Measurements from ENCODE around the gene GNGT2.
A peak's percentile ranks its signal among the peaks of the same experiment; 100 is the strongest.
"Not testable (repeated sequence)": the region's sequence is repeated elsewhere in the genome, so short reads cannot be mapped to it uniquely, and the experiment has no call there.

GNGT2 gene

DNA sequence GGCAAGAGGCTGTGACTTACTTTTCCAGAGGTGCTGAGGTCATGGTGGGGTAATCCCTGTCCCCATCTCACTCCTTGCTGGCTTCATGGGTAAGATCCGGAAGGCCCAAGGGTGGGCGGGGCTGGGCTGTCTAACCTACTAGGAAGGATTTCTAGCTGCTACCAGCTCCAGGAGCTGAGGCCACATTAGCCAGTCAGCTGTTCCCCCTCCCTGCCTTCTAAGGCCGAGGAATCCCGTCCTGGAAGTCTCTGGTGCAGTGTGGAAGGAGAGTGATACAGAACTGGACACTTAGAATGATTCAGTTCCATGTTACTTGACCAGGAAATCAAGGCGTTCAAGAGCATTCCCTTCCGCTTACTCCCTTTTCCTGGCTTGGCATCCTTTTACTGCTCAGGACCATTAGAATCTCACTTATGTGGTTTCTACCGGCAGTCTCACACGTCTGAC lies 8.9 kb downstream of the GNGT2 start:
- no peak for DNase-seq

DNA sequence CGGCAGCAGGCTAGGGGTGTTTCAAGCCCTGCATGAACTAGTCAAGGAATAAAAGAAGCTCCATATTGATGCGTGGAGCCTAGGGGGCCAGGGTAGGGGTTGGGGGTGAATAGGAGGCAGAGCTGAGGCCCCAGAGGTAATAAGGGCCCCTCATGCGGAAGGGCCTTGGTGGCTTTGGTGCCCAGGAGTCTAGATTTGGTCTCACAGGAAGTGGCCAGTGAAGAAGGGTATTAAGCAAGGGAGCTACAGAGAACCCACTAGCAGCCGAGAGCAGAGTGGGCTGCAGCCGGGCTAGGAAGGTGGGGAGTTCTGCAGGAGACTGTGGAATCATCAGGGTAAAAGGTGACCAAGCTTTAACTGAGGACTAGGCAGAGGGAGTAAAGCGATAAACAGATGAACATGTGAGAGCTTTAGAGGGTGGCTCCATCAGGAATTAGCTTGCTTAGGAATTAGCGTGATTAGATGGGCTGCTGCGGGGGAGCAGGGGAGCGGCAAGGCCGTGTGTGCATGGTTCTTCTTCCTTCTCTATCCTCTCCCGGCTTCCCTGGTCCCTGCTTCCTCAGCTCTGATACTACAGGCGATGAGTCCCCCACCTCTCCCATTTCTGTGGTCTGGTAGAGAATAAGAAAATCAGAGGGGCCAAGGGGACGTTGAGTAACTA lies 9.8 kb downstream of the GNGT2 start:
- no peak for DNase-seq

DNA sequence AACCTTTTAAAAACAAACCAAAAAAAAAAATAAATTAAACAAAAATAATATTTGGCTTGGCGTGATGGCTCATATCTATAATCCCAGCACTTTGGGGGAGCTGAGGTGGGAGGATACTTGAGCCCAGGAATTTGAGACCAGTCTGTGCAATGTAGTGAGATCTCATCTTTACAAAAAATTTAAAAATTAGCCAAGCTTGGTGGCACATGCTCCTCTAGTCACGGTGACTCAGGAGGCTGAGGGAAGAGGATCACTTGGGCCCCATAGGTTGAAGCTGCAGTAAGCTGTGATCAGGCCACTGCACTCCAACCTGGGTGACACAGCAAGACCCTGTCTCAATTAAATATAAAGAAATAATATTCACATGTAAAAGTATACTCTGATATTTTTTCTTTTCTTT lies 12.2 kb downstream of the GNGT2 start:
- DNase-seq: no peak

DNA sequence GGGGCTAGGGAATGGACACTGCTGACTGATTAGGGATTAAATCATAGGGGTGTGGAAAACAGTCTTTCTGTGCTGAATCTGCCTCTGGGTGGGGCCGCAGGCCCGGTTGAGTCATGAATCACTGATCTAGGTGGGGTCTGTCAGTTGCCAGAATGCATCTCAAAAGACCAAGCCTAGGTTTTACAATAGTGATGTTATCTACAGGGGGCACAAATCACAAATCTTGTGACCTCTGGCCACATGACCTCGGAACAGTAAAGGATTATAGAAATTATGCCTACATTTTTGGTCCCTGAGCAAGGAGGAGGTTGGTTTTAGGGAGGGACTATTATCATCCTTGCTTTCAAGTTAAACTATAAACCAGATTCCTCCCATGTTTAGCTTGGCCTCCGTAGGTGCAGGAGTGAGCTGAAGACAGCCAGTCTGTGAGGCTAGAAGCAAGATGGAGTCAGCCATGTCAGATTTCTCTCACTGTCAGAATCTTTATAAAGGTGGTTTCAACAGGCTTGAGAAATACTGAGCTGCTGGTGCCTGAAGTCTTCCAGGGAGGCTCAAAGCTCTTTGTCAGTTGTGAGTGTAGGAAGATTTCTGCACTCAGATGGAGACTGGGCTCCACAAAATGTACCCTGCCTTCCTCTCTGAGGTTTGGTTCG lies 12.9 kb downstream of the GNGT2 start:
- DNase-seq: no peak

DNA sequence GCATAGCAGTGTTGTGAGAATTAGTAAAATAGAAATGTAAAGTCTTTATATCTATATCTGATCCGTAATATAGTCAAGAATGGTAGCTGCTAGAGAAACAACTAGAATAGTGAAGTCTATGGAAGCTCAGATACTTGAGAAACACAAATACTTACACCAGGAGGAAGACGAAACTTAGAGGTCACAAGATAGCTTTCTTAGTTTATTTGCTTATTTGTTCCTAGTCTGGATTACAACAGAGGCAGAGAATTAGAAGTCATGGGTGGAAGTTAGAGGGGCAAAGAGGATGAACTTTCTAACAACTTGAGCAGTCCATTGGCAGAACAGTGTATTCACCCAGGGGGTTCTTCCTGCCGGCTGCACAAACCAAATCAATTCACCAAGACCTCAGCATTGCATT lies 13.9 kb downstream of the GNGT2 start:
- no peak for DNase-seq

DNA sequence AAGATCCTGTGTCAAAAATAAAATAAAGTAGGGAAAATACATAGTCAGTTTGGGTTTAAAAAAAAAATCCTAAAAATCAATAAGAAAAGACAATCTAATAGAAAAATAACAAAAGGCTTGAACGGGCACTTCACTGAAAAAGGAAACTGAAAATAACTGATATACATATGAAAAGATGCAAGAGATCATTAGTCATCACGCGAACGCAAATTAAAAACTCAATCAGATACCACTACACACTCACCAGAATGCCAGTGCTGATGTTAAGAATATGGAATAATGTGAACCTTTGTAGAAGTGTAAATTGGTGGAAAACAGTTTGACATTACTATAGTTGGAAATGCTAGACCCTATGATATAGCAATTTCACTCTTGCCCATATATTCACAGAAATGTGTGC lies 14.6 kb downstream of the GNGT2 start:
- DNase-seq: no peak

DNA sequence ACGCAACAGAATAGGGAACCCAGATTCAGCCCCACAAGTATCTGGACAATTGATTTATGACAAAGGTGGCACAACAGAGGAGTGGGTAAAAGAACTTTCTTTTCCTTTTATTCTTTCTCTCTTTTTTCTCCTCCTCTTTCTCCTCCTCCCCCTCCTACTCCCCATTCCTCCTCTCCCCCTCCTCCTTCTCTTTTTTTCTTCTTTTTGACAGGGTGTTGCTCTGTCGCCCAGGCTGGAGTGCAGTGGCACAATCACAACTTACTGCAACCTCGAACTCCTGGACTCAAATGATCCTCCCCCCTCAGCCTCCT lies 16.1 kb downstream of the GNGT2 start:
- DNase-seq: no peak

DNA sequence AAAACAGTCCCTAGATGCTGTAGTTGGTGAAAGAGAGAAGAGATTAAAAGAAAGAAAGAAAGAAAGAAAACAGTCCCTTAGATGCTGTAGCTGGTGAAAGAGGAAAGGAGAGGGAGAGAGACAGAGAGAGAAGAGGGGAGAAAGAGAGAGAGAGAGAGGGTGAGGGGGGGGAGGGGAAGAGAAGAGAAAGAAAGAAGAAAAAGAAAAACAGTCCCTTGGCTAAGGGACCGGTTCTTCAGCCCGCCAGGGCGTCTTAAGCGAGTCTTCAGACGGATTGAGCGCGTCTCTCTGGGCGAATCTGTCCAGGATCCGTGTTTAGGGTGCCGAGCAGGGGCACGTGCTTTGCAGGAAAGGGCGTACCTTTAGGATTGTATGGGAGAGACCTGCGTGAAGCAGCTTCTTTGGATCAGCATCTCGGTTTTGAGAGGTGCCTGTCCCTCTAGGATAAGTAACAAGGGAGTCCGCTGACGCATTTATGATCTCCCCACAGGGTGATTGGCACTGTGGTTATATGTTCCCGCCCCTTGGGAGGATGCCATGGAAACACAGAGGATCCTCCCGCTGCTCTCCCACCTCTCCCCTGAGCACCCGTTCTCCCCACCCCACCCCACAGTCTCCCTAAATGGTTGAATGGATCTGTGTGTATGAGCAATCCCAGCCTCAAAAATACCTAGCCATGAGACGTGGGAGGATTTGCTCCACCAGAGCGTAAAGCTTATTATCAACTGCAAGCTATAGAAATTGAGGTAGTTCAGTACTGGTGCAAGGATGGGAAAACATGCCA lies 16.7 kb downstream of the GNGT2 start:
- DNase-seq: no peak

DNA sequence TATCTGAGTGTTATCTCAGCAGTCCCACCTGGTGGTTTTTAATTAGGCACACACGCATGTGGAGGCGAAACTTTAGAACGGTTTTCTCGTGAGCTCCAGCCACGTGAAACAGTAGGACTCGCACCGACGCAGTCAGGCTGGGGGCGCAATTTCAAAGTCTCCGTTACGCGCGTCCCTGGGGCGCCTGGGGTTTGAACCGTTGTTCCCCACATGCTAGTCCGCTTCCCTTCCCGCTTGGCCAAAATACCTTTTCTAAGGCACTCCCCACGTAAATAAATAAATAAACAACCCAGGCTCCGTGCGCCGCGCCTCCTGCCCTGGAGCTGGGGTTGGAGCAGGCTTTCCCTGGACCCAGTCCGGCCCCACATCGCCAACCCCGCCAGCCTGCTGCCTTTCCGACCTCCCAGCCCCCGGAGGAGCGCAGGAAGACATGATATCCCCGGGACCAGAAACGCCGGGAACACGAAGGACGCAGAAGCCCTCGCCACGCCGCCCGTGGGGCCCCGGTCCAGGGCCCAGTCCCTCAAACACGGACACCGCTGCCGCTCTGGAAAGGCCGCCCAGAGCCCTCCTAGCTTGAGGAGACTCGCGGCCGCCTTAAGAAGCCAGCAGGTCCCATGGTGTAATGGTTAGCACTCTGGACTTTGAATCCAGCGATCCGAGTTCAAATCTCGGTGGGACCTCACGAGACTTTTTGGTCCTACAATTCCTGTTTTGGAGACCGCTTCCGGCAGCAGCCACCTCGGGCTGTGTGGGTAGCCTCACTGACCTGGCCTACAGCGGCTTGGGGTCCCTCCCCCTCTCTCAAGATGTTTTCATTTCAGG lies 18.2 kb downstream of the GNGT2 start:
- peak; percentile 89 for DNase-seq

DNA sequence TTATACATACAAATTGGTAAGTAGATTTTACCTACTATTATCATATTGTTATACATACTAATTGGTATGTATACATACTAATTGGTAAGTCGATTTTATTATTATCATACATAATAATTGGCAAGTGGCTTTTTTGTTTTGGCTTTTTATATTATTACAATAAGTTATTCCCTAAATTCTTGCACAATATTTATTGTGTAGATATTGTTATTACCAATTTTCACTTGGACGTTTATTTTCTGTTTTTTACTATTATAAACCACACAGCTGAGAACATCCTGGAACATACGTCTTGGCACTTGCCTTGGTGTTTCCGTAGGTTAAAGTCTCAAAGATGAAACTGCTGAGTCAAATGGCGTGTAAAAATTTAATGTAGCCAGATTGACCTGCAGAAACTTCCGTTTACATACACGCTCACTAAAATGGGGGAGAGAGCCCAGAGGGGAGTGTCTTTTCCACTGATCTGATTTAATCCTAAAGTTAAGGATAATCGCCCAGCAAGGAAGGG lies 18.9 kb downstream of the GNGT2 start:
- DNase-seq: no peak

DNA sequence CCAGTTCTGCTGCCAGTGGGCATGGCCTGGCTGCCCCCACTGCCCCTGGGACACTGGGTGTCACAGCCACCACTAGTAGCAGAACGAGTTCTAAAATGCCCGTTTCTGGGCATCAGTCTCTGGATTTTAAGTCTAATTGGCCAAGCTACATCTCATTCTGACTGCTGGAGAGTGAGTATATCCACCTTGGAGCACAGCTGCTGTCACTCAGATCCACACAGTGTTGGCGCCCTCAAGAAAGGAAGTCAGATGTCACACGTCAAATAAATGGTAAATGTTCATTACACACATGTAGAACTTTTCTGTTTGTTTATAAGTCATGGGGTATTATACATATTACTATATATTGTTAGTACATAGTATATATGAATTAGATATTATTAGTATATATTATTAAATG lies 19.4 kb downstream of the GNGT2 start:
- no peak for DNase-seq

DNA sequence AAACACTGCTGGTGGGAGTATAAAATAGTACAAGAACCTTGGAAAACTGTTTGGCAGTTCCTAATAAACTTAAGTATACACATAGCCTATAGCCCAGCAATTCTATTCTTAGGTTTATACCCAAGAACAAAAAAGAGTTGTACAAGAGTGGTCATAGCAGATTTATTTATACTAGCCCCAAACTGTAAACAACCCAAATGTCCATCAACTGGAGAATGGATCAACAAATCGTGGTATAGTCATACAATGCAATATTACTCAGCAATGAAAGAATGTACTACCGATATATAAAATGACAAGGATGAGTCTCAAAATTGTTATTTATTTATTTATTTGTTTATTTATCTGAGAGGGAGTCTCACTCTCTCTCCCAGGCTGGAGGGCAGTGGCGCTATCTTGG lies 23.1 kb downstream of the GNGT2 start:
- no peak for DNase-seq

DNA sequence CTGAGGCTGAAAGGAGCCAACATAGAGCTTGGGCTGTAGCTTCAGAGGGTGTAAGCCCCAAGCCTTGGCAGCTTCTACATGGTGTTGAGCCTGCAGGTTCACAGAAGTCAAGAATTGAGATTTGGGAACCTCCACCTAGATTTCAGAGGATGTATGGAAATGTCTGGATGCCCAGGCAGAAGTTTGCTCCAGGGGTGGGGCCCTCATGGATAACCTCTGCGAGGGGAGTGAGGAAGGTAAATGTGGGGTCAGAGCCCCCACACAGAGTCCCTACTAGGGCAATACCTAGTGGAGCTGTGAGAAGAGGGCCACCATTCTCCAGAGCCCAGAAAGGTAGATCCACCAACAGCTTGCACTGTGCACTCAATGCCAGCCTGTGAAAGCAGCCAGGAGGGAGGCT lies 25.0 kb downstream of the GNGT2 start:
- not testable (repeated sequence) for DNase-seq

DNA sequence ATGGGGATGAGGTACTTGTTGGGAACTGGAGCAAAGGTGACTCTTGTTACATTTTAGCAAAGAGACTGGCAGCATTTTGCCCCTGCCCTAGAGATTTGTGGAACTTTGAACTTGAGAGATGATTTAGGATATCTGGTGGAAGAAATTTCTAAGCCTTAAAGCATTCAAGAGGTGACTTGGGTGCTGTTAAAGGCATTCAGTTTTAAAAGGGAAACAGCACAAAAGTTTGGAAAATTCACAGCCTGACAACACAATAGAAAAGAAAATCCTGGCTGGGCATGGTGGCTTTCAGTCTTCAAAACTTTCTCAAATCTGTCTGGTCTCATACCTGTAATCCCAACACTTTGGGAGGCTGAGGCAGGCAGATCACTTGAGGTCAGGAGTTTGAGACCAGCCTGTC lies 25.9 kb downstream of the GNGT2 start:
- DNase-seq: not testable (repeated sequence)

DNA sequence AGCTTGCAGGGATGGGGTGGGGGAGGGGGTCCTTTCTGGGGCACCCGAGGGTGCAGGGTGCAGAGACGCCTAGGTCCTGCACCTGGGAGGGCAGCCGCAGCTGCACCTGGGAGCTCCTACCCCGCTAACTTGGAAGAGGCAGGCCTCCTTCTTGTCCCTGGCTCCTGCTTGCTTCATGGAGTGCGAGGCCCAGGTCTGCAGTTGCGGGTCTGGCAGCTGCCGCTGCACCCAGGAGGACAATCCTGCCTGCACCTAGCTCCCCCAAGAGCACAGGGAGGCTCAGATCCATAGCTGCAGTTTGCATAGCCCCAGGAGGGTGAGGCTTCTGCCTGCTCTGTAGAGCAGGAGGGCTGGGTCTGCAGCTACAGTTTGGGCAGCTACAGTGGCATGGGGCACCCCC lies 26.6 kb downstream of the GNGT2 start:
- DNase-seq: no peak

DNA sequence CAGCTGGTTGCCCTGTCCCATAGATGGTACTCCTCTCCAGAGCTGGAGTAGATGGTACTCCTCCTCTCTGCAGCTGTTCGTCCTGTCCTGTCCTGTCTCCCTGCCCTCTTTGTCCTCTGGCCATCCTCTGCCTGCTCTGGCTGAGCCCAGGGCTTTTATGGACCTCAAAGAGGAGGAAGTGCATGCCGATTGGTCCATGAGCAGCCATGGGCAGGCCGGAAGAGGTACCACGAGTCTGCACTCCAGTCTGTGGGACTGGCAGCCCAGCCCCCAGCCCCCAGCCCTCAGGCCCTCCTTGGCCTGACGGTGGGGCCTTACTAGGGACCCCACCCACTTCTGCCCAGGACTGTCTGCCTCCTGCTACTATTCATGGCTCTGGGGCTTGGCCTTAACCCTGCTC lies 27.0 kb downstream of the GNGT2 start:
- DNase-seq: no peak

DNA sequence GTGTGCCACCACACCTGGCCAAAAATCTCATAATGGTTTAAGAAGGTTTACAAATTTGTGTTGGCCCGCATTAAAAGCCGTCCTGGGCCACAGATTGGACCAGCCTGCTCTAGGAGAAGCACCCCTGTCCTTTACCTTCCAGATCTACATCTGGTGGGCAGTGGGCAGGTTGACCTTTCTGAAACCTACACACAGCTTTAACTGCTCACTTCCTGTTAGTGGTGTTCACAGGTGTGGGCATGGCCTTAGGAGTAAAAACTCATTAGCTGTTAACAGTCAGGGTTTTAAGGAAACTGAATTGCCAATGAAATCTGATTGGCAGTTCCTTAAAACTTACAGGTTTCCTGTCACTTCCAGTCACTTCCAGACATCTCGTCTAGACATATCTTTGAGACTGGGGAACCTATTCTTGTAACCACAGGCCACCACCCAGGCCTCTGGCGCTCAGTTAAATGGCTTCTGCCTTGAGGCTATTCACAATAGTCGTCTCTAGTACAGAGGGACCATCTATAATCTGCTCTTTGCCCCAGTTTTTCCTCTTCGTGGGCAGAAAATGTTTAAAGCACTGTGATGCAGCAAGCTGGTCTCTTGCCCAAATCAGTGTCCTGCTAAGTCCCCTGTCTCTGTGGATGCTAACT lies 29.3 kb downstream of the GNGT2 start:
- no peak for DNase-seq

DNA sequence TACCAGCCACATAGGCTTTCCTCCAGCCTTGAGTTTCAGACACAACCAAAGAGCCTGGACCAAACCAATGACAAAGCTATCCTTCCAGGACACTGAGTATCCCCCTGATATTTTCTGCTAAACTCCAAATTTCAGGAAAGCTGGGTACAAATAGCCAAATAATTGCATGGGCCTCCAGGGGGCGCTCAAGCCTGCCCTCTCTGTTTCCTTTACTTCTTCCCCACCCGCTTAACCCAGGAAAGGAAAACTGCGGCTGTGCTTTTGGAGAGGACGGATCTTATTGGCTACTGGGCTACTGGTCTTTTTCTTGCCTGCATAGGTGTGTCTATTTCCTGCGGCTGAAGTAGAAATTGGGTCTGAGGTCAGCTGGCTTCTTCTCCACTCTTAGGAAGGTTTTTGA lies 30.1 kb downstream of the GNGT2 start:
- no peak for DNase-seq

DNA sequence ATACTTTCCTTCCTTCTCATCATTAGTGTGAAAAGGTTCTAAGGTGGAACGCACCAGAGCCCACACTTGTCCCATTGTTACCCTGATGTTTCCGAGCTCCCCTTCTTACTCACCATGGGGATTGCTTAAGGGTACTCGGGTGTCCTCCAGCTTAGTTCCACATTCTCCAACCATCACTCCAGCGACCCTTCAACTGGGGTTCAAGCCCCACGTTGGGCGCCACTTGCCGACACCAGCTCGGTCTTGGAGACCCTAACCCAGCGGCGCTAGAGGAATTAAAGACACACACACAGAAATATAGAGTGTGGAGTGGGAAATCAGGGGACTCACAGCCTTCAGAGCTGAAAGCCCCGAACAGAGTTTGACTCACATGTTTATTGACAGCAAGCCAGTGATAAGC lies 34.4 kb downstream of the GNGT2 start:
- DNase-seq: not testable (repeated sequence)

DNA sequence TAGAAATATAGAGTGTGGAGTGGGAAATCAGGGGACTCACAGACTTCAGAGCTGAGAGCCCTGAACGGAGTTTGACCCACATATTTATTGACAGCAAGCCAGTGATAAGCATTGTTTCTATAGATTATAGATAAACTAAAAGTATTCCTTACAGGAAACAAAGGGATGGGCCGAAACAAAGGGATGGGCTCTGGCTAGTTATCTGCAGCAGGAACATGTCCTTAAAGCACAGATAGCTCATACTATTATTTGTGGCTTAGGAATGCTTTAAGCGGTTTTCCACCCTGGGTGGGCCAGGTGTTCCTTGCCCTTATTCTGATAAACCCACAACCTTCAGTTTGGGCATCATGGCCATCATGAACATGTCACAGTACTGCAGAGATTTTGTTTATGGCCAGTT lies 39.7 kb downstream of the GNGT2 start:
- DNase-seq: not testable (repeated sequence)

DNA sequence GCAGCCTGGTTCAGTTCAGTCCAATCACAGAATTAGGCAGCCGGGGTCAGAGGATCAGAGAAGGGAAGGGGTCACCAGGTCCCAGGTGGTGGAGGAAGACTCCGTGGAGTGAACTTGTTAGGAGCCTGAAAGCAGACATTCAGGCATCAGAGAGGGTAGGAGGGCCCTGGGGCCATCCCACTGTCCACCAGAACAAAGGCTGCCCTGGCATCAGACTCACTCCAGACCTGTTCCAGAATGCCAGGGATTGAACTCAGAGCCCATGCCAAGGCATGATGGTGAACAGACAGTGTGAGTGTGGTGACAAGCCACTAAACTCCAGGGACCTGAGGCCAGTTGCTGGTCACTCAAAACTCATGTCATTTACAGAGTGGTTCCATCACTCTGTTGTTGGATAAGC lies 40.2 kb downstream of the GNGT2 start:
- DNase-seq: no peak

DNA sequence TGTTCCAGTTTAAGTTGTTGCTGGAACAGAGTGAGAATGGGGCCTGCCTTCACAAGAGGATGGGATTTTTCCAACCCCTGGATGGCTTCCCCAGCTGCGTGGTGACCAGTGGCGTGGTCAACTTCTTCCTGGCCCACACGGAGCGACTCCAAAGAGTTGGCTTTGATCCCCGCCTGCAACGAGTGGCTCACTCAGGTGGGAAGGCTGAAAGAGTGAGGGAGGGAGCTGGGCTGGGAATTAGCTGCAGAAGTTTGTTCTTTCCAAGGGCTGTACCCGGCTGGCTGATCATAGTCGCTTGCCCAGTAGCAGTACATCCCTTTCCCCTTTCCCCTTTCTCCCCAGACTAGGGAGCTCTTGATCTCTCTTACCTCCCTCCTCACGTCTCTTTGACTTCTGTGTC lies 41.7 kb downstream of the GNGT2 start:
- DNase-seq: no peak

DNA sequence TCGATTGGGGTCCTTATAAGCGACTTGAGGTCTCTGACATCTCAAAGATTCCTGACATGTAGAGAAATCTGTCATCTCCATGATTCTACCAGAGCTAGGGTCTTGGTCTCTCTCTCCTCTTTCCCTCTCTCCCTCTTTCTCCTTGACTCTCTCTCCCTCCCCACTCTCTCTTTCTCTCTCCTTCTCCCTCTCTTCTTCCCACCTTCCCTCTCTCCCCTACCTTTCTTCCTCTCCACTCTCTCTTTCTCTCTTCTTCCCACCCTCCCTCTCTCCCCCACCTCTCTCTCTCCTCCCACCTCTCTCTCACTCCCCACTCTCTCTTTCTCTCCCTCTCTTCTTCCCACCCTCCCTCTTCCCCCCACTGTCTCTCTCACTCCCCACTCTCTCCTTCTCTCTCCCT lies 45.2 kb downstream of the GNGT2 start:
- DNase-seq: no peak

All from DMS 273 treated with DMSO at 0.1 percent for 48 hours (cell line).